DOHH2 (cell line): ENCODE measurements around the gene FAM118B.

Experiments
- EZH2phosphoT487 ChIP-seq: fragments of 200-600 bp; sonication (generic); IDR thresholded peaks from 2 replicates; pipeline ENCODE4 v1.6.1; 2017; ENCODE audit warnings: borderline replicate concordance, mild to moderate bottlenecking, antibody characterized with exemption, low read length, moderate library complexity, mixed read lengths
- TF ChIP-seq, protein P1 (sequence below): fragments of 200-600 bp; sonication (generic); IDR thresholded peaks from one replicate; pipeline ENCODE4 v1.5.1; 2014; ENCODE audit warnings: antibody characterized with exemption, mild to moderate bottlenecking, low read depth, low read length; ENCODE audit not compliant: poor library complexity, severe bottlenecking

DNA sequence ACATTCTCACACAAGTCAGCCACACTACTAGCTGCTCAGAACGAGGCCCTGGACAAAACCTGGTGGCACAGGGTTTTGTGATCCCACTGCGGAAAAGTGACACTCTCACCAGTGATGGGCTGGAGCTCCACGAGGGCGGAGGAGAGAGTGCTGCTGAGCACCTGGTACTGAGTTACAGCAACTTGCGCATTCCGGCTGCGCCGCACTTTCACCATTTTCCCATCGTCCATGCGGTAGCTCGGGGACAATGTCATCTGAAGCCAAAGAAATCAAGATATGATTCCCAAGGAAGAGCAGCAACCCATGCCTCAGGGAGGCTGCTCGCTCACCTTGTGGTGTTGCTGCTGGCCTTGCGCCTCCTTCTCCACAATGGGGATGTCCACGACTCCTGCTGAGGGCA, 6.2 kb upstream of the FAM118B start:
- TF ChIP-seq, protein P1, sequence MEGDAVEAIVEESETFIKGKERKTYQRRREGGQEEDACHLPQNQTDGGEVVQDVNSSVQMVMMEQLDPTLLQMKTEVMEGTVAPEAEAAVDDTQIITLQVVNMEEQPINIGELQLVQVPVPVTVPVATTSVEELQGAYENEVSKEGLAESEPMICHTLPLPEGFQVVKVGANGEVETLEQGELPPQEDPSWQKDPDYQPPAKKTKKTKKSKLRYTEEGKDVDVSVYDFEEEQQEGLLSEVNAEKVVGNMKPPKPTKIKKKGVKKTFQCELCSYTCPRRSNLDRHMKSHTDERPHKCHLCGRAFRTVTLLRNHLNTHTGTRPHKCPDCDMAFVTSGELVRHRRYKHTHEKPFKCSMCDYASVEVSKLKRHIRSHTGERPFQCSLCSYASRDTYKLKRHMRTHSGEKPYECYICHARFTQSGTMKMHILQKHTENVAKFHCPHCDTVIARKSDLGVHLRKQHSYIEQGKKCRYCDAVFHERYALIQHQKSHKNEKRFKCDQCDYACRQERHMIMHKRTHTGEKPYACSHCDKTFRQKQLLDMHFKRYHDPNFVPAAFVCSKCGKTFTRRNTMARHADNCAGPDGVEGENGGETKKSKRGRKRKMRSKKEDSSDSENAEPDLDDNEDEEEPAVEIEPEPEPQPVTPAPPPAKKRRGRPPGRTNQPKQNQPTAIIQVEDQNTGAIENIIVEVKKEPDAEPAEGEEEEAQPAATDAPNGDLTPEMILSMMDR = no peak
- no peak for TF ChIP-seq EZH2phosphoT487
